HG02588 (cell line): ENCODE measurements around the gene ENPP5.
"Not testable (repeated sequence)": the region's sequence is repeated elsewhere in the genome, so short reads cannot be mapped to it uniquely, and the experiment has no call there.

Experiments used
- ATAC-seq: cut with Tn5 transposase; IDR thresholded peaks from one replicate; pipeline ENCODE4 v1.9.1; 2021; ENCODE audit warnings: mild to moderate bottlenecking, moderate library complexity; ENCODE audit not compliant: unreplicated experiment

ENPP5 gene

GRCh38 chr6:46175446-46175845, 4.7 kb upstream of the ENPP5 start:
- peak; percentile 66 for ATAC-seq

DNA sequence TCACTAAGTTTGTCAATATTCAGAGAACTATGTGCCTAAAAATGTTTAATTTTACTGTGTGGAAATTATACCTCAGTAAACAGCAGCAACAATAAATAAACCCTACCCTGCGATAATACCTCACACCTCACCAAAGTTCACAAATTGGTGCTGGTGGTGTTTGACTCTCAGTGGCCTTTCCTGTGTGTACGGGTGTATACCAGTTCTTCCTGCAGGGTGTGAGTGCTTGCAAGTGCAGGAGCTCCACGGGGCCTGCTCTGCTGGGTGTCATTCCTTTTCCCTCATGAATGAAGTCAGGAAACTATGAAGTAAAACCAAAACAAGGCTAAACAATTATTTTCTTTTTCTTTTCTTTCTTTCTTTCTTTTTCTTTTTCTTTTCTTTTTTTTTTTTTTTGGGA, 4.1 kb upstream of the ENPP5 start:
- ATAC-seq: no peak

DNA sequence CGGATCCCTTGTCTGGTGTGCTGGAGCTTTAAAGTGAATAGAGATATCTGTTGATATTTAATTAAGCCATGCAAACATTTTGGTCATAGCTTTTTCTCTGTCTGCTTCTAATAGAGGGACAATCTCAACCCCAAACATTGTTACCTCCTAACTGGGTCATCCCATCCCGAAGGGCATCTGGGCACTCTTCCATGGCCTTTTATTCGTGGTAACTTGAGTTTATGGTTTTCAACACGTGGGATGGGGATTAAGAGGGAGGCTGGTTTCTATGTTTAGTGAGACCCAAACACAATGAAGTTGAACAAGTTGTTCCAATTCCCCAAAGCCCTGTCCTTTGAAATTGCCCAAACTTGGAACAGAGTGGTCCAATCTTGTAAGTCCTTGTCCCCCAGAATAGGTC, 1.4 kb upstream of the ENPP5 start:
- ATAC-seq: no peak

DNA sequence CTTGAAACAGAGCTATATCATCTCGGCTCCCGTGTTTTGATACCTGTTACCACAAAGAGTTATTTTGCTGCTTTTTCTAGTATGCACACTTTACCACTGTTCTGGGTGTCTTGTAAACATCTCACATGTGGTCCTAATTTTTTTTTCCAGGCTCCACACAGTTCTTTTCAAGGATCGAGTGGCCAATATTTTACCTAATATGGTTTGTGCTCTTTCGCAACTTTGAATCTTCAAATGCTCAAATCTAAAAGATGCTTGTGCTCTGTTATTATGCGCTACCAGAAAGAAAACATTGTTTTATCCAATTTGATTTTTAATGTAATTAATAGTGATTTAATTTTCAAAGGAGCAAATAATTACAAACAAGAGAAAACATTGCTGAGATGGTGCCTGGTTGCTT, 10.7 kb downstream of the ENPP5 start:
- no peak for ATAC-seq

DNA sequence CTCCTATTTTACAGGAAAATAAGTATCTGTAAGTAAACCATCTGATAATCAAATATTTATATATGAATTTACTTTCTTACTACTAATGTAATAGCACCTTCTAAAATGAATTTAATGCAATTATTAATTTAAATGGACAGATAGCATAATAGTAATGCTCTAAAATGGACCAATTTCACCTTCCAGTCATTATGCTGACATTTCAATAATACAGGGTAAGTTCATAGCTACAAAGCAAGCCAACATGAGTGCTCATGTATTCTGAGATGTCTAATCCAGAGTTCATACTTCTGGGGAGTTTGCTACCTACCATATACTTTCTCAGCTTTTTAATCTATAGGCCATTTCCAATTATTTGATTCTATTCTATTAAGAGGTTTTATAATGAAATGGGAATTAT, 11.6 kb downstream of the ENPP5 start:
- no peak for ATAC-seq

- ATAC-seq: no peak
Observed at GRCh38 chr6:46156701-46157100, 14.1 kb downstream of the ENPP5 start.

DNA sequence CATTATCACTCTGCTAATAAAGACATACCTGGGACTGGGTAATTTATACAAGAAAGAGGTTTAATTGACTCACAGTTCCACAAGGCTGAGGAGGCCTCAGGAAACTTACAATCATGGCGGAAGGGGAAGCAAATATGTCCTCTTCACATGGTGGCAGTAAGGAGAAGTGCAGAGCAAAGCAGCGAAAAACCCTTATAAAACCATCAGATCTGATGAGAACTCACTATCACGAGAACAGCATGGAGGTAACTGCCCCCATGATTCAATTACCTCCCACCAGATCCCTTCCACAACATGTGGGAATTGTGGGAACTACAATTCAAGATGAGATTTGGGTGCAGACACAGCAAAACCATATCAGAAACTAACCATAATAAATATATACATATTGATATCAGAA, 21.7 kb downstream of the ENPP5 start:
- ATAC-seq: not testable (repeated sequence)

DNA sequence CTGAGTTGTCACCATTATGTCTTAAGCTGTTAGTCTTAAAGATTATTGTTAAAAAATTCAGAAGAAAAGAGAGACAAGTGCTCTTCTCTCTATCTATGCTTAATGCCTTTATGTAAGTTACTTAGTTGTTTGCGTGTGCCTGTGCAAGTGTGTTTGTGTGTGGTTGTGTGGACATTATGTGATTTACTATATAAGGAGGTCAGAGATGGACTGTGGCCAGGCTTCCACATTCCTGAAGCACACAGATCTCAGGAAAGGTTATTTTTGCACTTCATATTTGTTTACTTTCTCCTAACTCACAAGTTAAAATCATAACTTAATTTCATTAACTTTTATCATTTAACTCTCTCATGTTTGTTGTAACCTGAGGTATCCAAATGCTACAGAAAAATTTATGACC, 26.5 kb downstream of the ENPP5 start:
- no peak for ATAC-seq

DNA sequence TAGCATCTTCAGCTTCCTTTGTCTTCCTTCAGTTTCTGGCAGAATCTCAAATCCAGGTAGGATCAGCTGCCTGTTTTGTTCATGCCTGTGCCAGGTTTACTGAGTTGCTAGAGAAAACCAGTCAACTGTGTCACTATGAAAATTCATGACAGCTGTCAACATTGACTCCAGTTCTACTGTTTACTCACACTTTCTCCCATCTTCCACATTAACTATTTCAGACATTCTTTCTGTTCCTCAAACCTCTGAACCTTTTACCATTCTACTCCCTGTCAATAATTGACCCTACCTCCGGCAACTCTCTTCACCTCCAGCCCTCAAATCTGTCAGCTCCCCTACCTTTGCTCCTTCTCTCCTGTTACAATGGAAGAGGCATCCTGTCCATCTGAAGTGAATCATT, 32.5 kb downstream of the ENPP5 start:
- ATAC-seq: peak; percentile 82

DNA sequence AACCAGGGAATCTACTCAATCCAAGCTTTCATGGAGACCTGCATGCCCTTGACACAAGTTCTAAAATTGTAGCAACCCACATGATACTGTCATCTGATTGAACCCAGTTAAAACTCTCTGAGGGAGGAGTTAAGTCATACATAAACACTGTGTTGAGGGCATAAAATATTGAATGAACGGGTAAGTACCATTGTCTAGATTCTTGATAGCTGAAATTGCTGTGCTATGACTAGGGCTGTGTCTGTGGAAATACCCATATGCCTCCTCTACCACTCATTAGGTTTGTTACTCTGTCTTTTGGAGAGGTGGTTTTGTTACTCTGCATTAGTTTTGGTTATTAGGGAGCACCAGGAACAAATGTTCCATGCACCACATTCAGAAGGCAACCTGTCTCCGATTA, 33.4 kb downstream of the ENPP5 start:
- no peak for ATAC-seq

GRCh38 chr6:46136831-46137230, 33.9 kb downstream of the ENPP5 start:
- no peak for ATAC-seq

- ATAC-seq: no peak
Observed at GRCh38 chr6:46135176-46135575, 35.6 kb downstream of the ENPP5 start.

- ATAC-seq: no peak
Observed at GRCh38 chr6:46134216-46134615, 36.6 kb downstream of the ENPP5 start.

DNA sequence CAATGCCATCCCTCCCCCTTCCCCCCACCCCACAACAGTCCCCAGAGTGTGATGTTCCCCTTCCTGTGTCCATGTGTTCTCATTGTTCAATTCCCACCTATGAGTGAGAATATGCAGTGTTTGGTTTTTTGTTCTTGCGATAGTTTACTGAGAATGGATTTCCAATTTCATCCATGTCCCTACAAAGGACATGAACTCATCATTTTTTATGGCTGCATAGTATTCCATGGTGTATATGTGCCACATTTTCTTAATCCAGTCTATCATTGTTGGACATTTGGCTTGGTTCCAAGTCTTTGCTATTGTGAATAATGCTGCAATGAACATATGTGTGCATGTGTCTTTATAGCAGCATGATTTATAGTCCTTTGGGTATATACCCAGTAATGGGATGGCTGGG, 39.5 kb downstream of the ENPP5 start:
- not testable (repeated sequence) for ATAC-seq

DNA sequence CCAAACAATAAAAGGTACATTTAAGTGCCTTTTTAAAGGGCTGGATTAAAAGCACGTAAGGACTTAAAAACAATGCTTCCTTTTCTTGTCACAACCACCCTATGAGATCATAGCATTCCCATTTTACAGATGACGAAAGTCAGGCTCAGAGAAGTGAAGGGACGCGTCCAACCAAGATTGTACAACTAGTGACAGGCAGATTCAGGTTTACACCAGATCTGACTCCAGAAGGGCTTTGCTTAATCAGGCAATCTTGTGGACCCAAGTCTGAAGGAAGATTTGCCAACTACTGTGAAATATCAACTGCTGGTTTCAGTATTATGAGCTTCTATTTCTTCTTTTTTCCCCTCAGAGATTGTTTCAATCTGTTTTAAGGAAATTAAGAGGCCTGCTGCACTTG, 40.1 kb downstream of the ENPP5 start:
- ATAC-seq: no peak

DNA sequence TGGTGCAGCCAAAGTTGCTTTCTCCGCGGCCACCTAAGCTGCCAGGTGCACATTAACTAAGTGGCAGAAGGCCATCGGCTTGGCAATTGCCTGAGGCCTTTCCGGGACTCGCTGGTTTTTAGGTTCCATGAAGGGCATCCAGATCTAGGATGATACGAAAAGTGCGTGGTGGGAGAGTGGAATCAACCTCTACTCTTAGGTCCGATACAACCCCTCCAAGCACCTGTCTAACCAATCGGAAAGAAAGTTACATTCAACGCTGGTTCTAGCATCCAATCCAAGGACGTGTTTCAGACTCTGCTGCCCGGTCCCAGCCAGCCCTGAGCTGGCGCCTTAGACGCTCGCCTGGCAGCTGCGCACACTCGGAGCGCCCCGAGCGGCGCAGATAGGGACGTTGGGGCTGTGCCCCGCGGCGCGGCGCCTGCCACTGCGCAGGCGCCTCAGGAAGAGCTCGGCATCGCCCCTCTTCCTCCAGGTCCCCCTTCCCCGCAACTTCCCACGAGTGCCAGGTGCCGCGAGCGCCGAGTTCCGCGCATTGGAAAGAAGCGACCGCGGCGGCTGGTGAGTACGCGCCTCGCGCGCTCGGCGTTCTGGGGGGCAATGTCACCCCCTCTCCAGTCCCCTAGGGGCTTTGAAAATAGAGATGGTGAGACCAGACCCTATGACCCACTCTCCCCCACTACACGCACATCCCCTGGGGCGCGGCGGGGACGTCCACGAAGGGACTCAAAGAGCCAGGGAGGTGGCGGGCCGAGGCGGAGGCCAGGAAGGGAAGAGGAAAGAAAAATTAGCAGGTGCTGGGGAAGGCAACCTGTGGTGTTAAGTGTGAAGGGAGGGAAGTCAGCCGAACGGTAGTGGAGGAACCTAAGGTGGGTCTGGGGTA, 40.9 kb downstream of the ENPP5 start, which contains the start of gene ENPP4:
ENPP4 (plus strand) TSS at position 361 of the 883 bp plus-strand sequence. CDS start 9,595 bp downstream, outside the sequence.
- peak; percentile 99 for ATAC-seq

GRCh38 chr6:46129291-46129628, 41.5 kb downstream of the ENPP5 start:
- peak; percentile 1 for ATAC-seq

GRCh38 chr6:46128476-46128875, 42.3 kb downstream of the ENPP5 start:
- ATAC-seq: no peak

GRCh38 chr6:46119679-46120078, 51.1 kb downstream of the ENPP5 start:
- not testable (repeated sequence) for ATAC-seq

DNA sequence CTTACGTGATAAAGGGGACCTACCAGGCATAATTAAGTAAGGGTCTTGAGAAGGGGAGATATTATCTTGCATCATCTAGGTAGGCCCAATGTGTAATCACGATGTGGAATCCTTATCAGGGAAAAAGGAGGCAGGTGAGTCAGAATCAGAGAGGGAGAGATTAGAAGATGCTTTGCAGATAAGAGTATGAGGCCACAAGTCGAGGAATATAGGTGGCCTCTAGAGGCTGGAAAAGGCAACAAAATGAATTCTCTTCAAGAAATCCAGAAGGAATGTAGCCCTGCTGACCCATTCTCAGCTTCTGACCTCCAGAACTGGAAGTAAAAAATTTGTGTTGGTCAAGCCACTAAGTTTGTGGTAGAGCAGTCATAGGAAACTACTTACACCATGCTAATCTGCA, 51.9 kb downstream of the ENPP5 start:
- no peak for ATAC-seq

DNA sequence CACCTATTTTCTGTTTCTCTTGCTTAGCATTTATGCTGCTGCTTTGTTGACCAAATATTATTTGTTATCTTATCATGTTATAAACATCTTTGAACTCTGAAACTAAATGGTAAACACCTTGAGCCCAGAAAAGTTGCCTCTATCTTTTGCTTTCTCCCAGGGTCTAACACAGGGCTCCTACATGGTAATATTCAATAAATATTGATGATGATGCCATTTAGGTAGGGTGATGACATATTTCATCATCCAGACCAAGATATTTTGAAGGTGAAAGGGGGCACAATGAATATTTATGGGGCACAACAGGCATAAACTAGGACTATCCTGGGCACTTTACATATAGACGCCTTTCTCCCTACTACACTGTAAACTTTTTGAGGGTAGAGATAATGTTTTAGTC, 52.6 kb downstream of the ENPP5 start:
- ATAC-seq: no peak

GRCh38 chr6:46116289-46116688, 54.5 kb downstream of the ENPP5 start:
- ATAC-seq: no peak

DNA sequence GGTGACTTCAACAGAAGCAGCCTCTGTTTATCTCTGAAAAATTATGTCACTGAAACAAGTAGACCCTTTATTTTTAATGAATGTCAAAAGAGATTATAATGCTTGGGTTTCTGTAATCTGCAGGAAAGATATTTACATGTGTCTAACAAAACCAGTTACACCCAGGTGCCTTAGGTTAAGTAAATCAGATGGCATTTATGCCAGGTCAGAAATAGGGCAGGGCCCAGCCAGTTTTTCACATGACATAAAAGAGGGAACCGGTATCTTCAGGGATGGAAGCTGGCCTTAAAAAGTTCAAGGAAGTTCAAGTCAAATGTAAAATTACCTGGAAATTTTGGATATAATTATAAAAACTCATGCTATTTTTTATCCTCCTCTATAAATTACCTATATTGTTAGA, 55.1 kb downstream of the ENPP5 start:
- no peak for ATAC-seq
